Suprapubic skin (tissue), 4 donors: Measurements from ENCODE around the gene C1QC. TPM values are rescaled to one million over a fixed set of nuclear protein-coding genes. Genes with fewer than 3 reads are reported as not detected.

Experiments used
- DNase-seq, 2 donors: peaks; one replicate each; pipeline ENCODE4 v3.0.0-alpha.2; 2019; ENCODE audit warnings: low spot score in 2 of 2
- H3K27ac ChIP-seq: fragments of 200-600 bp; sonication (generic); one replicate; pipeline ENCODE4 v1.5.1; 2019
- H3K27me3 ChIP-seq: fragments of 200-600 bp; sonication (generic); one replicate; pipeline ENCODE4 v1.5.1; 2019
- H3K36me3 ChIP-seq: fragments of 200-600 bp; sonication (generic); one replicate; pipeline ENCODE4 v1.5.1; 2019
- H3K4me1 ChIP-seq: fragments of 200-600 bp; sonication (generic); one replicate; pipeline ENCODE4 v1.5.1; 2019
- H3K4me3 ChIP-seq: fragments of 200-600 bp; sonication (generic); one replicate; pipeline ENCODE4 v1.5.1; 2019; ENCODE audit warnings: mild to moderate bottlenecking
- H3K9me3 ChIP-seq: fragments of 200-600 bp; sonication (generic); one replicate; pipeline ENCODE4 v1.5.1; 2019
- CTCF ChIP-seq, 2 donors: fragments of 200-600 bp in 1 of 2; fragments of 450-650 bp in 1 of 2; sonication (generic) in 1 of 2; IDR thresholded peaks; one replicate each; pipeline ENCODE4 v1.5.1; 2016 to 2019; ENCODE audit warnings: antibody characterized with exemption in 2 of 2, mild to moderate bottlenecking in 1 of 2, moderate library complexity in 1 of 2
- EP300 ChIP-seq: sonication (generic); formaldehyde crosslinking; IDR thresholded peaks from one replicate; pipeline ENCODE4 v1.6.1; 2017; ENCODE audit warnings: antibody characterized with exemption
- POLR2A ChIP-seq, 2 donors: fragments of 450-650 bp; IDR thresholded peaks; one replicate each; pipeline ENCODE4 v1.6.1; 2017; ENCODE audit warnings: antibody characterized with exemption in 2 of 2, mild to moderate bottlenecking in 2 of 2, moderate library complexity in 2 of 2
- POLR2AphosphoS5 ChIP-seq, 3 donors: sonication (generic); formaldehyde crosslinking; IDR thresholded peaks; one replicate each; pipeline ENCODE4 v1.6.1; 2017; ENCODE audit warnings: antibody characterized with exemption in 3 of 3
- WGBS: methylation state at CpG from one replicate; pipeline ENCODE4 v1.1.5; 2018; 5-methylcytosine and 5-hydroxymethylcytosine counted together
- total RNA-seq, 4 donors: library from RNA; depleted of rRNA; stranded (reverse); fragments of >200 nt; gene quantifications; one replicate each; pipeline ENCODE4 v1.1.0, GENCODE V29; 2016

The C1QC gene
- total RNA-seq, 4 donors from 2014 or later = 6.5 to 31.9 (median 20.4) TPM

DNA sequence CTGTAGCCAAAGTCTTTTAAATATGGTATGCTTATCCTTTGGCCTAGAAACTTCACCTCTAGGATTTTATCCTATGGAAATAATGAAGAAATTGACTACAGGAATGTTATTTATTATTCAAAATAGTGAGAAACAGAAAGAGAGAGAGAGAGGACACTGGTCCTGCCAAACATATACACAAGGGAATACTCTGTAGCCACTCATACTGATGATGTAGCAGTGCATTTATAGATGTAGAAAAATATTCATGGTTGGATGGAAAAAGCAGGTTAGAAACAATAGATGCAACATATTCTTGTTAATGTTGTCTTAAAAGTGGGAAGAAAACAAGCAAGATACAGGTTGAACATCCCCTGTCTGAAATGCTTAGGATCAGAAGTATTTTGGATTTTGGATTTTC is 45.0 kb downstream of the C1QC start:
- peaks cover 8% of the 10 kb centered on the region for H3K27me3 ChIP-seq
- H3K4me1 ChIP-seq = no peaks in the 10 kb centered on the region
- TF ChIP-seq CTCF (IDR thresholded peaks at IDR 0.05) (no peak), POLR2AphosphoS5 (IDR thresholded peaks at IDR 0.05) (no peak), EP300 (no peak), POLR2A (IDR thresholded peaks at IDR 0.05) (no peak)
- DNase-seq = no peak
- H3K36me3 ChIP-seq = no peaks in the 10 kb centered on the region
- H3K27ac ChIP-seq = no peak overlapping the region
- H3K4me3 ChIP-seq = no peak overlapping the region
- no peaks in the 10 kb centered on the region for H3K9me3 ChIP-seq

GRCh38 chr1:22689505-22689904 is 46.1 kb downstream of the C1QC start:
- no peaks in the 10 kb centered on the region for H3K9me3 ChIP-seq
- peaks cover 8% of the 10 kb centered on the region for H3K27me3 ChIP-seq
- DNase-seq = no peak
- H3K4me1 ChIP-seq = no peaks in the 10 kb centered on the region
- no peak overlapping the region for H3K4me3 ChIP-seq
- TF ChIP-seq EP300 (no peak), POLR2A (IDR thresholded peaks at IDR 0.05) (no peak), CTCF (IDR thresholded peaks at IDR 0.05) (no peak), POLR2AphosphoS5 (IDR thresholded peaks at IDR 0.05) (no peak)
- no peaks in the 10 kb centered on the region for H3K36me3 ChIP-seq
- H3K27ac ChIP-seq = no peak overlapping the region
- 72% methylated on average over 11 of the region's 11 CpGs for WGBS

DNA sequence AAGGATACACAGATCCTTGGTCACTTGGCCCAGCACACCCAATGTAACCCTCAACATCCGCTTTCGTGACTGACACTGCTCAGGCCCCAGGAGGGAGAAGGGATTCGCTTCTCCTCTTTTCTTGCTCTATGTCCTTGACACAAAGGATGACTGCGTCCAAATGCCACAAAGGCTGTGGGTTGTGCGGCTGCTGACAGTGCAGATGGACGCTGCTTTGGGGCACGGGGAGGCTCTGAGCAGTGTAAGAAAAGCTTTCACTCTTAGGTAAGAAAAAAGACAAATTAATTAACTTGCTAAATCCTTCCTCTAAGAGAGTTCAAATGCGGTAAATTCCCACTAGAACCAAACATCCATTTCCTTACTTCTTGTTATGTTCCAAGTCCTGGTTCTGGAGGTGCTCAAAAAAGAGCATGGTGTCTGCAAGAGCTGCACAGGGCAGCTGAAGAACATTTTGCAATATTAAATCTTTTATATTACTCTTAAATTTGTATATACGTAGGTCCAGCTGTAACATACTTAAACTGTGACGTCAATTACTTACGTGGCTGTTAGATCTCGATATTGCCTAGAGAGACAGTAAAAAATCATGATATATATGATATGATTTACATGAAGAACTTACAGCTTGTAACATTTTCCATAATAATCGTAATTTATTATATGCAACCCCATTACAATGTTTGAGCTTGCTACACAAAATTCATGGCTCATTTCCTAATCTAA is 47.8 kb downstream of the C1QC start:
- H3K36me3 ChIP-seq = no peaks in the 10 kb centered on the region
- 76% methylated on average over 13 of the region's 13 CpGs for WGBS
- H3K4me1 ChIP-seq = no peaks in the 10 kb centered on the region
- no peak overlapping the region for H3K27ac ChIP-seq
- no peak overlapping the region for H3K4me3 ChIP-seq
- no peaks in the 10 kb centered on the region for H3K9me3 ChIP-seq
- TF ChIP-seq POLR2AphosphoS5 (IDR thresholded peaks at IDR 0.05) (no peak), POLR2A (IDR thresholded peaks at IDR 0.05) (no peak), CTCF (IDR thresholded peaks at IDR 0.05) (no peak), EP300 (no peak)
- peaks cover 3% of the 10 kb centered on the region for H3K27me3 ChIP-seq
- no peak for DNase-seq

- no peaks in the 10 kb centered on the region for H3K4me1 ChIP-seq
- H3K27ac ChIP-seq = no peak overlapping the region
- WGBS = 73% methylated on average over 5 of the region's 5 CpGs
- H3K9me3 ChIP-seq = no peaks in the 10 kb centered on the region
- no peak overlapping the region for H3K4me3 ChIP-seq
- no peaks in the 10 kb centered on the region for H3K36me3 ChIP-seq
- H3K27me3 ChIP-seq = no peaks in the 10 kb centered on the region
- no peak for TF ChIP-seq CTCF (IDR thresholded peaks at IDR 0.05)
- TF ChIP-seq POLR2AphosphoS5 (IDR thresholded peaks at IDR 0.05) = no peak
- no peak for TF ChIP-seq EP300
- no peak for TF ChIP-seq POLR2A (IDR thresholded peaks at IDR 0.05)
- DNase-seq = no peak
Measured at GRCh38 chr1:22694172-22694571, 50.7 kb downstream of the C1QC start.

- WGBS = 85% methylated on average over 3 of the region's 3 CpGs
- Histone ChIP-seq H3K4me1 (no peaks in the 10 kb centered on the region), H3K4me3 (no peak overlapping the region), H3K9me3 (no peaks in the 10 kb centered on the region), H3K36me3 (no peaks in the 10 kb centered on the region), H3K27me3 (no peaks in the 10 kb centered on the region), H3K27ac (no peak overlapping the region)
- TF ChIP-seq EP300 (no peak), CTCF (IDR thresholded peaks at IDR 0.05) (no peak), POLR2A (IDR thresholded peaks at IDR 0.05) (no peak), POLR2AphosphoS5 (IDR thresholded peaks at IDR 0.05) (no peak)
- DNase-seq = no peak
Measured at GRCh38 chr1:22696610-22697009, 53.2 kb downstream of the C1QC start.

Other genes with a start within 250 kb of the C1QC start
- gene ZBTB40, start 191.8 kb upstream of the C1QC start, total RNA-seq = 10 to 100 TPM; 12.7 to 36.0 (median 17.5) TPM
- gene EPHA8, start 80.1 kb upstream of the C1QC start, total RNA-seq = under 1 TPM in 2 of 4 donors, not detected in 2; 0.34 to 0.64 TPM
- 10 to 100 TPM in 2 of 4 donors, 1 to 10 TPM in 2; 7.2 to 24.3 (median 16.4) TPM for gene C1QA, start 7.0 kb upstream of the C1QC start, total RNA-seq
- 10 to 100 TPM; 14.5 to 71.5 (median 33.0) TPM for gene C1QB, start 9.6 kb downstream of the C1QC start, total RNA-seq
- 1 to 10 TPM in 3 of 4 donors, under 1 TPM in 1; 0.32 to 4.0 (median 1.7) TPM for gene EPHB2, start 67.2 kb downstream of the C1QC start, total RNA-seq